NOMO-1 (cell line): ENCODE results near the gene NUDT22.

ENCODE experiments used
- DNase-seq, 2 experiments: peaks; one replicate each; lab custom pipeline; 2025; ENCODE audit not compliant: unreplicated experiment in 2 of 2; lab: John Stamatoyannopoulos, UW

NUDT22 gene

DNA sequence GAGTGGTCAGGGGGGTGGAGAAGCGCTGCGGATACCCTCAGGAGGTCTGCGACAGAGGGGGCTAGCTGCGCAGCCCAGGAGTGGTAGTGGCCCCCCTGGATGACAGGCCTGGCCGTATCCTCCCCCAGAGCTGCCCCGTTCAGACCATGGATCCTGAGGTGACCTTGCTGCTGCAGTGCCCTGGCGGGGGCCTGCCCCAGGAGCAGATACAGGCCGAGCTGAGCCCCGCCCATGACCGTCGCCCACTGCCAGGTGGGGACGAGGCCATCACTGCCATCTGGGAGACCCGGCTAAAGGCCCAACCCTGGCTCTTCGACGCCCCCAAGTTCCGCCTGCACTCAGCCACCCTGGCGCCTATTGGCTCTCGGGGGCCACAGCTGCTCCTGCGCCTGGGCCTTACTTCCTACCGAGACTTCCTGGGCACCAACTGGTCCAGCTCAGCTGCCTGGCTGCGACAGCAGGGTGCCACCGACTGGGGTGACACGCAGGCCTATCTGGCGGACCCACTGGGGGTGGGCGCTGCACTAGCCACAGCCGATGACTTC lies 505 bp downstream of the NUDT22 start:
- peak; percentile 64 to 65 for DNase-seq

DNA sequence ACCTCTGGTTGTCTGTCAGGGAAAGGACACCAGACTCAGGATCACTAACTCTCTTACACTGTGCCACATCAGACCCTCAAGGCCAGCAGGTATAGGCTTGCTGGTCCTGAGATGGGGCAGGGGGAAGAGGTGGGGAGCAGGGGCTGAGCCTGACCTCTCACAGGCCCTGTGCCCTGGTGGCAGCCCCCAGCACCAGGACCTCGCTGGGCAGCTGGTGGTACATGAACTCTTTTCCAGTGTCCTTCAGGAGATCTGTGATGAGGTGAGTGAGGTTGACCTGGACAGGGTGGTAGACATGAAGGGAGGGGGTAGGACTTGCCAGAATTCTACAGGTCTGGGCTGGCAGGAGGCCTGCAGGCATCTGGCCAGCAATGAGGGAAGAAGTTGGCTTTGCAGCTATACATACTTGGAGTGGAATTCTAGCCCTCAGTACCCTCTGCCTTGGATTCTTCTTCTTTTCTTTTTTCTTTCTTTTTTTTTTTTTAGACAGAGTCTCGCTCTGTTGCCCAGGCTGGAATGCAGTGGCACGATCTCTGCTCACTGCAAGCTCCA lies 1.4 kb downstream of the NUDT22 start:
- DNase-seq: no peak

DNA sequence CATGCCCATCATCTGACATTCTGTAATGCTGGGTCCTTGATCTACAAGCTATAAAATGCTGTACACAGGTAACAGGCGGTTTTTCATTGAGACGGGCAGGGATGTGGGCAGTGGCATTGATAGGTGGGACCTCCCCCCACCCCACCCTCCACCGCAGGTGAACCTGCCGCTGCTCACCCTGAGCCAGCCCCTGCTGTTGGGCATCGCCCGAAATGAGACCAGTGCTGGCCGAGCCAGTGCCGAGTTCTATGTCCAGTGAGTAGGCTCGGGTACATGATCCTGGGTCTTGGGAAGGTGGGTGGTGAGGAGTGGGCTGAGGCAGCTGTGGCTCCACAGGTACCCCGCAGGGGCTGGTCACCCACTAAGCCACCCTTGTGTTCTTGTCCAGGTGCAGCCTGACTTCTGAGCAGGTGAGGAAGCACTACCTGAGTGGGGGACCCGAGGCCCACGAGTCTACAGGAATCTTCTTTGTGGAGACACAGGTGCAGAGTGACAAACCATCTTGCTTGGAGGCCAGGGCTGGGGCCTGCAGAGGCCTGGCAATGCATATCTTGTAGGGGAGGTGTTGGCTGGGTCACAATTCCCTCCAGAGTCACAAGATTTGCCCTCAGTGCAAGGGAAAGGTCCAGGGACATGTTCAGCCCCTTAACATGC lies 3.1 kb downstream of the NUDT22 start:
- no peak for DNase-seq

DNA sequence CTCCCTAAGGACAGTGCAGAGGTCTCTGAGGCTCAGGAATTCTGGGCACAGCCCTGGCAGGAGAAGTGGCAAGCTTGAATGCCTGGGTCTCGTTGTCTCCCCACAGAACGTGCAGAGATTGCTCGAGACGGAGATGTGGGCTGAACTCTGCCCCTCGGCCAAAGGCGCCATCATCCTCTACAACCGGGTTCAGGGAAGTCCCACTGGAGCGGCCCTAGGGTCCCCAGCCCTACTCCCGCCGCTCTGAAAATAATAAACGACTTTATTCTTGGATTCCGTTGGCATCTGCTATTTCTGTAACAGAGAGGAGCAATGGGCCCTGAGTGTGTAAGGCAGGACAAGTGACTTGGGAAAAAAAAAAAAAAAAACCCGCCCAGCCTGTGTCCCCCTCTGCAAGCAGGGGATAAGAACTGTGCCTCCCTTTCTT lies 3.7 kb downstream of the NUDT22 start:
- no peak for DNase-seq

DNA sequence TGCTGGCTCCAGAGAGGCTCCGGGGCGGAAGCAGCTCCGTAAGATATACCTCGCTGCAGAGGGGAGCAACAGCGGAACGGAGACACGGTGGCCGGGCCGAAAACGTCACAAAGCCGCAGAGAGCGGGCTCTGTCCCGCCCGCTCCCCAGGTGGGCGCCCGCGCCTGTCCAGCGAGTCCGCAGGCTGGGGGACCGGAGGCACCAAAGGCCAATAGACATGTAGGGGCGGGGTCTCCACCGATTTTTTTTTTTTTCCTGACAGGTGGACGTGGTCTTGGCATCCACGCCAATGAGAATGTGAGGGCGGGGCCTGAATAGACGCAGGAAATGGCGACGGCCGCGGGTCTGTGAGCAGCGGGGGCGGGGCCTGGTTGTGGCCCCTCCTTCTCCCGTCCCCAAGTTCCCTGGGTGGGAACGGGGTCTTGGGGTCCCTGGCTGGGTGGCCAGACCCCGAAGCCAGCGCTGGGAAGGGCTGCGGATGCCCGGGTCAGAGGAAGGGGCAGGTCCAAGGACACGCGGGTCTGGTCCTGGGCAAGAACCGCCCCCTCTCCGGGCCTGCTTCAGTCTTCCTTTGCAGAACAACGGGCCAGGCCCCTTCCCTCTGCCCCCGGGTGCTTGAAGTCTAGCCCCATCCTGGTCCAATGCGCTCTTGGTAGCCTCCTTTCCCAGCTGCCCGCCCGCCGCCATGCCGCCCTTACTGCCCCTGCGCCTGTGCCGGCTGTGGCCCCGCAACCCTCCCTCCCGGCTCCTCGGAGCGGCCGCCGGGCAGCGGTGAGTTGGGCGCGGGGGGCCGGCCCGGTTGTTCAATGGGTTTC lies 4.3 kb downstream of the NUDT22 start, which contains the start of gene DNAJC4:
Gene DNAJC4, plus strand, starts transcription at position 378 of the 814 bp plus-strand sequence. Its CDS starts 307 bp downstream, at position 685.
- DNase-seq: peak; percentile 85 to 89

DNA sequence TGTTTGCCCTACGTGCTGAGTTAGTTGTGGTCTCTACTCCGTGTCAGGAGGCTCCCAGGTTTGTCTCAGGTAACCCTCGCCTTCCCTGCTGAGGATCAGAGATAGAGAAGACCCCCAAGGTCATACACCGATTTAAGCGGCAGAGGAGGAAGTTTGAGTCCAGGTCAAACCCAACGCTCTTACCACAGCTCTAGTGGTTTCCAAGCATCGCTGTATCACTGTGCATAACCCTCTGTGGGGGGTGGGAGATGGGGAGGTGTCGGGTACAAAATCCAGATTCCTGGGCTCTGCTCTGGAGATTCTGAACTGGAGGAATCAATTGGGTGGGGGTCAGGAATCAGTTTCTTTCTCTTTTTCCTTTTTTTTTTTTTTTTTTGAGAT lies 4.9 kb downstream of the NUDT22 start:
- DNase-seq: peak; percentile 47 to 67

DNA sequence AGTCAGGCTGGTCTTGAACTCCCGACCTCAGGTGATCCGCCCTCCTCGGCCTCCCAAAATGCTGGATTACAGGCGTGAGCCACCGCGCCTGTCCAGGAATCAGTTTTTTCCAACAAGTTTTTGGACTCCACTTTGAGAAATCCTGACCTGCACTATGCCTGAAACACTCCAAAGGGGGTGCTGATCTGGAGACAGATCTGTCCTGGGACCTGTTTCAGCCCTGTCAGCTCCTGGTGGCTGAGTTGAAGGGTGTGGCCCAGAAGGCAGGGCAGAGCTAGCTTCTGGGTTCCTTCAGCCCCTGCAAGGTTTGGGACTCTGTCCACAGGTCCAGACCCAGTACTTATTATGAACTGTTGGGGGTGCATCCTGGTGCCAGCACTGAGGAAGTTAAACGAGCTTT lies 5.5 kb downstream of the NUDT22 start:
- DNase-seq: no peak

DNA sequence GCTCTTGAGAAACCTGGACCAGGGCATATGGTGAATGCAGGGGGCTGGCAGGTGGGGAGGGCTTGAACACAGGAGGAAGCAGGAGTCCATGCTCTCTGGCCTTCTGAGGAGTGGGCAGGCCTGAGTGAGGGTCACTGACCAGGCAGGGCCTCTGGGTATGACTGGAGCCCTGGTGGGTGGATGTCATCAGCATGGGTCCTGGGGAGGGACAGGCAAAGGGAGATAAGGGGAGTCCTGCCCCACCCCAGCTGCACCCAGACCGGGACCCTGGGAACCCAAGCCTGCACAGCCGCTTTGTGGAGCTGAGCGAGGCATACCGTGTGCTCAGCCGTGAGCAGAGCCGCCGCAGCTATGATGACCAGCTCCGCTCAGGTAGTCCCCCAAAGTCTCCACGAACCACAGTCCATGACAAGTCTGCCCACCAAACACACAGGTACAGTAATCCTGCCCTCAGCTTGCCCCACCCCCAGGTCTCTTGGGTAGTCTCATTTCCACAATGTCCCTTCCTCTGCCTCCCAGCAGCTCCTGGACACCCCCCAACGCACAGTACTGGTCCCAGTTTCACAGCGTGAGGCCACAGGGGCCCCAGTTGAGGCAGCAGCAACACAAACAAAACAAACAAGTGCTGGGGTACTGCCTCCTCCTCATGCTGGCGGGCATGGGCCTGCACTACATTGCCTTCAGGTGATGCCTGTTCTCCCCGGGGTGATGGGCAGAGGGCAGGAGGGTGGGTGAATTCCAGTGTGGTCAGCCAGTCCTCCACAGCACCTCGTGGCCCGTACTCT lies 6.3 kb downstream of the NUDT22 start:
- no peak for DNase-seq

DNA sequence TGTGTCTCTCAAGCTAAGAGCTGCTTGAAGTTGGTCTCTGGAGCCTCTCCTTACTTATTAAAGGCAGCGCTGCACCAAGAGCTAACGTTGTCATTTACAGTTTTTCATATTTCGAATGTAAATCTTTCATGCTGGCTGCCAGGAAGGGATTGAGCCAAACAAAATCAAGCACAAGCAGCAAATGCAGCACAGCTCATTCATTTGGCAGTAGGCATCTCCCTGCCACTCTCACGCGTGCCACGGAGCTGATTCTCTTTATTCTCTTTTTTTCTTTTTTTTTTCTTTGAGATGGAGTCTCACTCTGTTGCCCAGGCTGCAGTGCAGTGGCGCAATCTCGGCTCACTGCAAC lies 6.9 kb downstream of the NUDT22 start:
- no peak for DNase-seq

DNA sequence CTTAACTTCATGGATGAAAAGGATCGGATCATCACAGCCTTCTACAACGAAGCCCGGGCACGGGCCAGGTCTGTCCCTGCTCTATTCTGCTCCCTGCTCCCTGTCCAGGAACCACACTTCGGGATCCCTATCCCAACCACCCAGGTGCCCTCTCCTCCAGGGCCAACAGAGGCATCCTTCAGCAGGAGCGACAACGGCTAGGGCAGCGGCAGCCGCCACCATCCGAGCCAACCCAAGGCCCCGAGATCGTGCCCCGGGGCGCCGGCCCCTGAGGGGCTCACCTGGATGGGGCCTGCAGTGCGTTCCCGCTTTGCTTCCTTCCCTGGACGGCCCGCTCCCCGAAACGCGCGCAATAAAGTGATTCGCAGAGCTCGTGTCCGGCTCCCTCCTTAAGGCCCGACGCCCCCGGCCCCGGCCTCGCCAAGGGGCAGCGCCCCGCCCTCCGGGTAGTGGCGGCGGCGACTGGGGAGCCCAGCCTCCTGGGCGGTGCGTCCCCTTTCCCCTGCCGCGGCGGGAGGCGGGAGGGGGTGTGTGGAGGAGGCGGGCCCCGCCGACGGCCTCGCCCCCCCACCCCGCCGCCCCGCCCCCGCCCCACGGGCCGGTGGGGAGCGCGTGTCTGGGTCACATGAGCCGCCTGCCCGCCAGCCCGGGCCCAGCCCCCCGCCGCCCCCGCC lies 8.0 kb downstream of the NUDT22 start, which contains the start of gene VEGFB:
Gene VEGFB, plus strand, starts transcription at position 672 of the 674 bp plus-strand sequence. CDS start 250 bp downstream, outside the sequence.
- no peak for DNase-seq

DNA sequence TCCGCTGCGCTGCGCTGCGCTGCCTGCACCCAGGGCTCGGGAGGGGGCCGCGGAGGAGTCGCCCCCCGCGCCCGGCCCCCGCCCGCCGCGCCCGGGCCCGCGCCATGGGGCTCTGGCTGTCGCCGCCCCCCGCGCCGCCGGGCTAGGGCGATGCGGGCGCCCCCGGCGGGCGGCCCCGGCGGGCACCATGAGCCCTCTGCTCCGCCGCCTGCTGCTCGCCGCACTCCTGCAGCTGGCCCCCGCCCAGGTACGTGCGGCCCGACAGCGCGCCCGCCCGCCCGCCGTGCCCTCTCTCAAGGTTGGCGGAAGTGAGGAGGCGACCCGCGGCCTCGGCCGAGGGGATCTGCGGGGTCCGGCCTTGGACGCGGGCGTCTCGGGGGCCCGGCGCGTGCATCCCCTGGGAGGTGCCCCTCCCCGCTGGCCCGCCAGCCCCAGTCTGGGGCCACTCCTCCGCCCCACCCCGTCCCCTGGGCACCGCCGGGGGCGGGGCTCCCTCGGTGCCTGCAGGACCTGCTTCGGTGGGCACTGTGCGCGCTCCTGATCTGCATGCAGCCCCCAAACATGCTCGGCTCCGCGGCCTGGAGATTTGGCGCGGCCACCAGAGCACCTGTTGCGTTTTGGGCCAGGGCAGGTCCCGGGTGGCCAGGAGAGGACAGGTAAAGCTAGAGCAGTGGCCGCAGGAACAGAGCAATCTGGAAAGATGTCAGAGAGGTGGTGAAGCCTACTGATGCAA lies 8.7 kb downstream of the NUDT22 start:
- DNase-seq: peak in 1 of 2 experiments; percentile 43

DNA sequence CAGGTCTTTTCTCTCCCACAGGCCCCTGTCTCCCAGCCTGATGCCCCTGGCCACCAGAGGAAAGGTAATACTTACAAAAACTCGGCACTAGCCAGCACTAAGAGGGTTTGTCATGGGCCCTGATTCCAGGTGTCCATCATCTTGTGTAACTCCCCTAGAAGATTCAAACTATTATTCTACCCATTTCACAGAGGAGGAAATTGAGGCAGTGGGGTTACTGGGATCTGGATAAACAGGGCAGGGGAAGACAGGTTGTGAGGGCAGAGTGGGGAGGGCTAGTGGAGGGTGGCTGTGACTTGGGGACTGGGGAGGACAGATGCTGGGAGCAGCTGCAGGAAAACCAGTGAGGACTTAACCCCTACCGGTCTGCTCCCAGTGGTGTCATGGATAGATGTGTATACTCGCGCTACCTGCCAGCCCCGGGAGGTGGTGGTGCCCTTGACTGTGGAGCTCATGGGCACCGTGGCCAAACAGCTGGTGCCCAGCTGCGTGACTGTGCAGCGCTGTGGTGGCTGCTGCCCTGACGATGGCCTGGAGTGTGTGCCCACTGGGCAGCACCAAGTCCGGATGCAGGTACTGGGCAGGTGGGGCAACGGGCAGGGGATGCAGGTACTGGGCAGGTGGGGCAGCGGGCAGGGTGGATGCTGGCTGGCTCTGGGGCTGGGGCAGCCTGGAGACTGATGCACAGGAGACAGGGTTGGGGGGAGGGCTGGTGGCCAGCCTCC lies 9.5 kb downstream of the NUDT22 start:
- no peak for DNase-seq

DNA sequence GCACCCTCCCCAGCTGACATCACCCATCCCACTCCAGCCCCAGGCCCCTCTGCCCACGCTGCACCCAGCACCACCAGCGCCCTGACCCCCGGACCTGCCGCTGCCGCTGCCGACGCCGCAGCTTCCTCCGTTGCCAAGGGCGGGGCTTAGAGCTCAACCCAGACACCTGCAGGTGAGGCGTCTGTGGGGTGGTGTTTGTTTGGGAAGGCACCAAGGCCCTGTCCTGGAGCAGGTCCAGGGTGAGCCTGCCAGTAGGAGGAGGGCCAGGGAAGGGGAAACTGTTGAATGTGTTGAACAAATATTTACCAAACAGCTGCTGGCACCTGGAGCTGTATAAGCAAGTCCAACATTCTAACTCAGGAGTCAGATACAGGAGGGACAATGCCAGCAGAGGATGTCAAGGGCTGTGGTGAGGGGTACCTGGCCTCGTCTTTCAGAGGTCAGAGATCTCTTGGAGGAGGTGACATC lies 11.4 kb downstream of the NUDT22 start:
- DNase-seq: no peak

DNA sequence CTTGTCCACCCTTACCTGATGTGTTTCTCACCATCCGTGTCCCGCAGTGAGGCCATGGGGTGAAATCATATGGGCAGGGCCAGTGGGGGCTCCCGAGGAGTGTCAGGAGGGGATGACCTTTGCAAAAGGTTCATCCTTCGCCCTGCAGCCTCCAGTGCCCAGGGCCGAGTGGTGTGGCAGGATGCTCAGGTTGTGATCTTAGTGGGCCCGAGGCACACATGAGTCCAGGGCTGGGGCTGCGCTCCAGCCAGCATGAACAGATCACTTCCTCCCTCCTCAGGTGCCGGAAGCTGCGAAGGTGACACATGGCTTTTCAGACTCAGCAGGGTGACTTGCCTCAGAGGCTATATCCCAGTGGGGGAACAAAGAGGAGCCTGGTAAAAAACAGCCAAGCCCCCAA lies 12.0 kb downstream of the NUDT22 start:
- DNase-seq: no peak

DNA sequence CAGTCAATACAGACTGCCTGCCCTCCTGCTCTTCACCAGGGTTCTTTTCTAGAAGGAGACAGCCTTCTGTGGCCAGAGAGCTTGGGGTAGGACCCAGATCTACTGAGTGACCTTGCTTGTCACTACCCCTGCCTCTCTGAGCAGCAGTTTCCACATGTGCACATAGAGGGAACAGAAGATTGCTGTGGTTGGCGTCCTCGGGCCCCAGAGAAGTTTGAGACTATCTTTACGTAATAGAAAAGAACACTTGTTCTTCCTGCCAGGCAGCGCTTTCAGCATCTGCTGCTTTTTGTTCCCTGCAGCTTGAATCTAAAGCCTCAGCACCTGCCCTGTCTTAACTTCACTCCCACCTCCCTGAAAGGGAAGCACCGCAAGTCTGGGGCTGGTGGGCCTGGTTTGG lies 12.9 kb downstream of the NUDT22 start:
- DNase-seq: peak; percentile 69 to 75

DNA sequence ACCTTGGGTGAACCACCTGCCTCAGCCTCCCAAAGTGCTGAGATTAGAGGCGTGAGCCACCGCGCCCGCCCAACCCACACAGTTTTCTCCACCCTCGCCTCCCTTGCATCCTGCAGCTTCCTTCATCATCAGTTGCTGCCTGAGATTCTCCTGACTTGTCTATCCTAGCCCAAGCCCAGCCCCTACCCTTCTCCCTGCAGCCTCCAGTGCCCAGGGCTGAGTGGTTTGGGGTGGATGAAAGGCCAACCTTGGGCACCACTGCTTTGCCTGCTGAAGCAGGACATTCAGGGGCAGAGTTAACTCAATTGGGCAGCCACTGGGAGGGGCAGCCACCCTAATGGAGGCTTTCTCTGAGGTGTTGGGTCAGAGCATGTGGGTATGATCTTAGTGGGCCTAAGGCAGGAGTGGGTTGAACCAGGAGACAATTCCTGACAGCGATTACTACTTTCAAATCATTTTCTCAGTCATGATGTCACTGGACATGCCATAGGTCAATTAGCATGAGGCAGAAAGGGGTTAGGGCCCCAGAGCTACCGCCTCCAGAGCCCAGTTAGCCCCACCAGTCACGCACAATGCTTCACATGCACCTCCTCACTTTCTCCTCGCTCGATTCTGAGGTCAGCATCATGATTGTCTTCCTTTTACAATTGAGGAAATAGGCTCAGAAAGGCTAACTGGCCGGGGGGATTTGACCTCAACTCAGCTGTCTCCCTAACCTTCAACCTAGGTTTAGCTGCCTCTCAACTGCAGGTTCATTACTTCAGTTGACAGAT lies 13.8 kb downstream of the NUDT22 start:
- peak; percentile 93 to 96 for DNase-seq

DNA sequence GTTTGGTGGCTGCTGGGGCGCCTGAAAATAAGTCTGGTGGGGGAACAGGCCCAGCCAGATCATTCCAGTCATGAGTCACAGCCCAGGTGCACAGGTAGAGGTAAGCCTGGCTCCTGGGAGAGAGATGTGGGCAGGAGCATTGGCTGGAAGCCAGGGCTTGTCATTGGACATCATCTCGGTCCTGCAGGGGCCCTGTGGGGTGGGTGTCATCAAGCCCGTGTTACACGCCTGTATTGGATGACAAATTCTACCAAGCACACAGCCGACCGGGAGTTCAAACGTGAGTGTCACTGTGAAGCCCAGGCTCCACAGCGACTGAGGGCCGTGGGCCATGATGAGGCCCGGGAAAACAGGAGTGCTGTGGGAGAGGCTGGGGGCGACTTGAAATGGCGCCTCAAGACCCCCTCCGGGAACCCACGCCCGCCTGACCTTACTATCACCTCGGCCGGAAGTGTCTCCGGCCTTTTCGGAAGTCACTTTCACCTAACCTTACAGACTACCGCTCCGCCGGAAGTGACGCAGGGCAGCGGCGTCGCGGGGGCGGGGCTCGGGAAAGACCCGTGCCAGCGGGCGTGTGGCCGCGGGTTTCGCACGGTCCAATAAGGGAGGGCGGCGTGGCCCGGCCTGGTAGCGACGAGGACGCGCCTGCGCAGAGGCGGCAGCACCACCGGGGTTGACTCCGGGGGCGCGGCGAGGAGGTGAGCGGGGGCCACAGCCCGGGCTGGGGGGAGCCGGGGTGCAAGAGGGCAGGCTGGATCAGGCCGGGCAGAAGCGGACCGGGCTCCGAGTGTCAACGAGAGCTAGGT lies 14.6 kb downstream of the NUDT22 start, which contains the start of gene FKBP2:
Gene FKBP2, plus strand, starts transcription at position 661 of the 806 bp plus-strand sequence. CDS start 1,293 bp downstream, outside the sequence.
- DNase-seq: peak; percentile 91 to 96
